ENCODE measurements around the gene MCF2L2. TPM values are rescaled to one million over a fixed set of nuclear protein-coding genes. Genes with fewer than 3 reads are reported as not detected.
"Not testable (repeated sequence)": the region's sequence is repeated elsewhere in the genome, so short reads cannot be mapped to it uniquely, and the experiment has no call there.

MCF2L2 gene
- total and polyA plus RNA-seq, 7 donors = 0.17 to 2.7 (median 0.57) TPM

- TF ChIP-seq CTCF (IDR thresholded peaks at IDR 0.05) = no peak
- Histone ChIP-seq H3K27ac (no peak overlapping the region), H3K9me3 (peaks cover 4% of the 10 kb centered on the region), H3K27me3 (ENCODE audit: insufficient read depth in 3 of 3, low read length in 2 of 3) (no peaks in the 10 kb centered on the region), H3K36me3 (ENCODE audit: insufficient read depth in 1 of 2, low read depth in 1 of 2) (no peaks in the 10 kb centered on the region), H3K4me3 (no peak overlapping the region), H3K4me1 (no peaks in the 10 kb centered on the region)
- ATAC-seq (no peak), DNase-seq (peak; percentile 30 to 59)
- intact Hi-C loops (cut with DNase I) = no loop called here
- WGBS, 3 donors = 80 to 85% (median 81%) methylated on average over 2 of the region's 2 CpGs
These were observed 184.2 kb downstream of the MCF2L2 start for GRCh38 chr3:183244219-183244618.

GRCh38 chr3:183242431-183242830 lies 186.0 kb downstream of the MCF2L2 start:
- no peak for DNase-seq
- 79 to 95% (median 81%) methylated on average over 1 of the region's 1 CpG for WGBS, 3 donors
- no peak for TF ChIP-seq CTCF (IDR thresholded peaks at IDR 0.05)
- no peak for ATAC-seq
- no peaks in the 10 kb centered on the region for H3K36me3 ChIP-seq (ENCODE audit: insufficient read depth in 1 of 2, low read depth in 1 of 2)
- no peaks in the 10 kb centered on the region for H3K27me3 ChIP-seq (ENCODE audit: insufficient read depth in 3 of 3, low read length in 2 of 3)
- H3K4me1 ChIP-seq = no peaks in the 10 kb centered on the region
- no peak overlapping the region for H3K27ac ChIP-seq
- peaks cover 4% of the 10 kb centered on the region for H3K9me3 ChIP-seq
- intact Hi-C loops (cut with DNase I) = no loop called here
- no peak overlapping the region for H3K4me3 ChIP-seq

GRCh38 chr3:183239046-183239445 lies 189.4 kb downstream of the MCF2L2 start:
- intact Hi-C loops (cut with DNase I) = no loop called here

GRCh38 chr3:183233966-183234365 lies 194.5 kb downstream of the MCF2L2 start:
- WGBS, 3 donors = 45 to 52% (median 46%) methylated on average over 4 of the region's 4 CpGs
- H3K4me3 ChIP-seq = no peak overlapping the region
- ATAC-seq = no peak
- no peaks in the 10 kb centered on the region for H3K27me3 ChIP-seq (ENCODE audit: insufficient read depth in 3 of 3, low read length in 2 of 3)
- no peaks in the 10 kb centered on the region for H3K4me1 ChIP-seq
- no peak for TF ChIP-seq CTCF (IDR thresholded peaks at IDR 0.05)
- no peak for DNase-seq
- intact Hi-C loops (cut with DNase I) = no loop called here
- H3K27ac ChIP-seq = no peak overlapping the region
- H3K9me3 ChIP-seq = no peaks in the 10 kb centered on the region
- H3K36me3 ChIP-seq (ENCODE audit: insufficient read depth in 1 of 2, low read depth in 1 of 2) = peaks cover 0 to 2% of the 10 kb centered on the region in 2 donors

More at GRCh38 chr3:183239046-183239445, 189.4 kb downstream of the MCF2L2 start:
- Histone ChIP-seq H3K4me1 (no peaks in the 10 kb centered on the region), H3K27ac (no peak overlapping the region), H3K36me3 (ENCODE audit: insufficient read depth in 1 of 2, low read depth in 1 of 2) (no peaks in the 10 kb centered on the region), H3K9me3 (peaks cover 4% of the 10 kb centered on the region), H3K4me3 (no peak overlapping the region), H3K27me3 (ENCODE audit: insufficient read depth in 3 of 3, low read length in 2 of 3) (no peaks in the 10 kb centered on the region)
- 67 to 73% (median 67%) methylated on average over 5 of the region's 5 CpGs for WGBS, 3 donors
- TF ChIP-seq CTCF (IDR thresholded peaks at IDR 0.05) = no peak
- DNase-seq (no peak), ATAC-seq (no peak)

- DNase-seq = no peak
- intact Hi-C loops (cut with DNase I) = no loop called here
- H3K27ac ChIP-seq = no peak overlapping the region
- no peaks in the 10 kb centered on the region for H3K27me3 ChIP-seq (ENCODE audit: insufficient read depth in 3 of 3, low read length in 2 of 3)
- no peaks in the 10 kb centered on the region for H3K9me3 ChIP-seq
- TF ChIP-seq CTCF (IDR thresholded peaks at IDR 0.05) = no peak
- peaks cover 0 to 4% of the 10 kb centered on the region in 2 donors for H3K36me3 ChIP-seq (ENCODE audit: insufficient read depth in 1 of 2, low read depth in 1 of 2)
- H3K4me1 ChIP-seq = no peaks in the 10 kb centered on the region
- H3K4me3 ChIP-seq = no peak overlapping the region
- no peak for ATAC-seq
- 90 to 97% (median 95%) methylated on average over 3 of the region's 3 CpGs for WGBS, 3 donors
These were observed 197.6 kb downstream of the MCF2L2 start for GRCh38 chr3:183230826-183231225.

GRCh38 chr3:183230251-183230650 lies 198.2 kb downstream of the MCF2L2 start:
- H3K27me3 ChIP-seq (ENCODE audit: insufficient read depth in 3 of 3, low read length in 2 of 3); H3K36me3 ChIP-seq (ENCODE audit: insufficient read depth in 1 of 2, low read depth in 1 of 2); ATAC-seq; H3K9me3 ChIP-seq; intact Hi-C loops (cut with DNase I); H3K4me3 ChIP-seq; DNase-seq; H3K27ac ChIP-seq; H3K4me1 ChIP-seq: not testable (repeated sequence)
- 92 to 95% (median 93%) methylated on average over 8 of the region's 8 CpGs for WGBS, 3 donors
